Stimulated activated CD8-positive, alpha-beta memory T cell treated with anti-CD3 and anti-CD28 coated beads, Interleukin-12 subunit alpha, Interleukin-12 subunit beta, amount 100 ng/mL, for 4 hours (primary cell): ENCODE results near the gene TPTE2.
"Not testable (repeated sequence)": the region's sequence is repeated elsewhere in the genome, so short reads cannot be mapped to it uniquely, and the experiment has no call there.

ENCODE experiments used
- DNase-seq: peaks from one replicate; pipeline ENCODE4 v3.0.0-alpha.2; 2020; ENCODE audit warnings: low read depth

The TPTE2 gene

DNA sequence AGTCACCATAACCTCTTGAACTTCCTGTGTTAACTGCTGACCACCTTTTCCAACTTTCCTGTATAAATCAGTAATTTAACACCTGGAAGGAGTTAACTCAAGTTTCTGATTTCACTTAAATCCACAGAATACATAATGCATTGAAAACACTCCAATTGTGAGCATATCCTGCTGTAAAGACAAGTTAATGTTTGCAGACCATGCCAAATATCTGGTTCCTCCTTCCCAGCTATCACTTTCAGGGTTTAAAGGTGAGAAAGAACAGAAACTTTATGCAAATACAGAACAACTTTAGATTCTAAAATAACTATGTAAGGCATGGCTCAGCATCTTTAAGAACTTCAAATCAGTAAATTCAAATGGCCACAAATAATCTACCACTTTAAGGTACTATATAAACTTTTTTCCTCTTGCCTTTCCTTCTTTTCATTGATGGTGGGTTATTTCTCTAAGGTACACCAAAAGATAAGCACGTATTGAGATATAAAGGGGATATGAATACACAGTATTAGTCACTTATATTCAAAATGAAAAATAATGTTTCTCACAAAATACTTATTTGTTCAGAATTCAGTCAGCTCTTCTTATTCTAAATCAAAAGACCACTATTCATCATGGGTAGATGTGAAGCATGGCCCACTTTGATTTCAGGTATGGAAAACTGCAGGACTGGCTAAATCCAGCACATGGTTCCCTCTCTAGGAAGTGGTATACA, 6.6 kb upstream of the TPTE2 start:
- no peak for DNase-seq

DNA sequence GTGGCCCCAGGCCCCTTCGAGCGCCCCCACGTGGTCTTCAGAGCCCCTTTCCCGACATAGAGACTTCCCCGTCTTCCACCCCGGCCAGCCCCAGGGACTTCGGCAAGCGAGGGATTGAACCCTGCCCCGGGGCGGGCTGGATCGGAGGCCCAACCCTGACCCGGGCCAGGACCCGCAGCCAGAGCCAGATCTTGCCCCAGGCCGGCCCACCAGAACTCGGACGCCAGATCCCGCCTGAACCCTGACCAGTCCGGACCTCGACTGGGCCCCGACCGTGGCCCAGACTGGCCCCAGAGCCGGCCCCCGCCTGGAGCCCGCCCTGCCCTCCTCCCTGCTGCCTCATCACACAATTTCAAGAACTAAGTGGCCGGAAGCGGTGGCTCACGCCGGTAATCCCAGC, 253 bp upstream of the TPTE2 start:
- DNase-seq, result no peak

DNA sequence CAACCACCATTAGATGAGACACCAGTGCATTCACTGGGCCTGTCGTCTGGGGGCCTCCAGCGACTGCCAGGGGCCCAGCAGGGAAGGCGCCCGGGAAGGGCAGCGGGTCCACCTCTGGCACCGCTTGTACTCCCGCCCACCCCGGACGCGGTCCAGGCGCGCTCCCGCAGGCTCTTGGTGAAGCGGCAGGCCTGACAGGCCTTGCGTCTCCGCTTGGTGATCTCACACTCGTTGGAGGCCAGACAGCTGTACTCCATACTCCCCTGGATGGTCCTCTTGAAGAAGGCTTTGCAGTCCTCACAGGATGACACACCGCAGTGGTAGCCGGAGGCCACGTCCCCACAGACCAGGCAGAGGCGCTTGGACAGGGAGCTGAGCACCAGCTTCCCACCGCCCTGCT, 660 bp downstream of the TPTE2 start:
- not testable (repeated sequence) for DNase-seq

DNA sequence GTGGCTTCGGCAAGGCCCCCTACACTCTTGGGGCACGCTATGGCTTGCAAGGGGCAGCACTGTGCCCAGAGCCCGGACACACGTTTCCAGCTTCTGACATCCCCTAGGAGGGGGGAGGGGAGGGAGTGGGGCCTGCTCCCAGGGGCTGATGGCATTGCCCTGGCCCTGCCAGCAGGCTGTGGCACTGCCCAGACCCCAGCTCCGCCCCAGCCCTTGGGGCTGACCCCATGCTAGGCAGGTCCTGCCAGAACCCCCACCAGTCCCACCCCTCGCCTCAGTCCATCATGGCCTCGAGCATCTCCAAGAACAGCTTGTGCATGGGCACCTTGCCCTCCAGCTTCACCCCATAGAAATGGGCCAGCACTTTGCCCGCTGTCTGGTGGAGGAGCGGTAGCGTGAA, 1.6 kb downstream of the TPTE2 start:
- not testable (repeated sequence) for DNase-seq

DNA sequence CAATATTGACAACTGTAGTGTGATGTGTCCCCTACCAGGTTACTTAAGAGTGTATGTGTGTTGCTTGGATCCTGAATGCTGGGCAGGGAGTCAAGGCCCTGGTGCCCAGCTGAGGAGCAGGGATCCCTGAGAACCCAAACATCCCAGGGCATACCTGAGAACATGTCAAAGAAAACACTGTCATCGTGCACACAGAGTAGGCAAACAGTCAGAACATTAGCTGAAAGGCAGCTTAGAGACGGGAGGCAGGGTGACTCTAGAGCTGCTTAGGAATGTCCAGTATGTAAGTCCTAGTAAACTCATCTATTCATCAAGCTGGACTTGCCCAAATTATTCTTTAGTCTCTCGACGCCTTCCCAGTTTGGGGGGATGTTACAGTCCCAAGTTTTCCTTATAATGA, 4.0 kb downstream of the TPTE2 start:
- DNase-seq, result not testable (repeated sequence)

DNA sequence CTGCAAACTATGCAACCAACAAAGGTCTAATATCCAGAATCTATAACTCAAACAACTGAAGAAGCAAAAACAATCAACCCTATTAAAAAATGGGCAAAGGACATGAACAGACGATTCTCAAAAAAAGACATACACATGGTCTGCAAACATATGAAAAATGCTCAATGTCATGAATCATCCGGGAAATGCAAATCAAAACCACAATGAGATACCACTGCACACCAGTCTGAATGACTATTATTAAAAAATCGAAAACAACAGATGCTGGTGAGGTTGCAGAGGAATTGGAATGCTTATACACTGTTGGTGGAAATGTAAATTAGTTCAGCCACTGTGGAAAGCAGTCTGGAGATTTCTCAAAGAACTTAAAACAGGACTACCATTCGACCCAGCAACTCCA, 12.1 kb downstream of the TPTE2 start:
- not testable (repeated sequence) for DNase-seq

DNA sequence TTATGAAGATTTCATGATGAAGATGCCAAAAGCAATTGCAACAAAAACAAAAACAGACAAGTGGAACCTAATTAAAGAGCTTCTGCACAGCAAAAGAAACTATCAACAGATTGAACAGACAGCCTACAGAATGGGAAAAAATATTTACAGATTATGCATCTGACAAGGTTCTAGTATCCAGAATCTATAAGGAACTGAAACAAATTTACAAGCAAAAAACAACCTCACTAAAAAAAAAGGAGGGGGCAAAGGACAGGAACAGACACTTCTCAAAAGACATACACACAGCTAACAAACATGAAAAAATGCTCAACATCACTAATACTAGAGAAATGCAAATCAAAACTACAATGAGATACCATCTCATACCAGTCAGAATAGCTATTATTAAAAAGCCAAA, 35.7 kb downstream of the TPTE2 start:
- DNase-seq, result not testable (repeated sequence)

DNA sequence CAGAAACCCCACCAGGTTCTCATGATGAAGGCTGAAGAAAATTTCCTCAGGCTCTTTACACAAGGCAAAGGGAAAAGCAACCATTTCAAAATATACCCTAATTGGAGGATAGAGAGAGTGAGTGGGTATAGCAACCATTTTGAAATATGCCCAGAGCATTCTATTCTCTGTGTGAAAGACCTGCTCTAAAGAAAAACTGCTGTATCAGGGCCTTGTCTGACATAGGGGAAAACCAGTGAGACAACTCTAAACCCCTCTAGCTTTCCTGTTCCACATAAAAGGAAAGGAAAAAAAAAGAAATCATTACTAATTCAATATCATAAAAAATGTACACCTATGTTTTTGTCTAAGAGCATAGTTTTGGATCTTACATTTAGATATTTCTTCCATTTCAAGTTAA, 42.3 kb downstream of the TPTE2 start:
- DNase-seq, result no peak

DNA sequence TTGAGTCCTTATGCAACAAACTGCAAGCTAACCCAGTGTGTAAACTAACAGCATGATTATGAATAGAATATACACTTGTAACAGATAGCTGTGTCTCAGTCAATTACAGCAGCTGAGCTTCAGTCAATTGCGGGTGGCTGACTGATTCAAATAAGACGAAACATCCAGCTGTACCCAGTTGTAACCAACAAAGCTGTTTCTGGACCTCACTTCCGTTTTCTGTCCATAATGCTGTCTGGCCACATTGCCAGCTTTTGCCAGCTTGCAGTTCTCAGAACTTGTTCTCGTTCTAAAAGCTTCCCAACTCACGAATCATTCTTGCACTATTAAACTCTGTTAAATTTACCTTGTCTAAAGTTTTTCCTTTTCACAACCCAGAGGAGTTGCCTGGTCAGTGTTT, 53.7 kb downstream of the TPTE2 start:
- DNase-seq, result not testable (repeated sequence)

DNA sequence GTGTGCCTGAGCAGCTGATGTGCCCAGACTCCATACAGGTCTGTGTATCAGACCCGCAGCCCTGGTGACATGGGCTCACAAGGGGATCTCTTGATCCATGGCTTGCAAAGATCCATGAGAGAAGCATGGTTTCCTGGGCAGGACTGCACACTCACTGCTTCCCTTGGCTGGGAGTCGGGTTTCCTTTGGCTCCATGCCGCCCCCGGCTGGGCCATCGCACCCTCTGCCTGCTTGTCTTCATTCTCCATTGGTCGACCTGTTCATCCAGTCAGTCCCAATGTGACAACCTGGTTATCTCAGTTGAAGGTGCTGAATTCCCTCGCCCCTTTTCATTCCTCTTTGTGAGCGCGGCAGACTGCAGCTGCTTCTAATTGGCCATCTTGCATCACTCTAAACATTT, 101.2 kb downstream of the TPTE2 start:
- not testable (repeated sequence) for DNase-seq

DNA sequence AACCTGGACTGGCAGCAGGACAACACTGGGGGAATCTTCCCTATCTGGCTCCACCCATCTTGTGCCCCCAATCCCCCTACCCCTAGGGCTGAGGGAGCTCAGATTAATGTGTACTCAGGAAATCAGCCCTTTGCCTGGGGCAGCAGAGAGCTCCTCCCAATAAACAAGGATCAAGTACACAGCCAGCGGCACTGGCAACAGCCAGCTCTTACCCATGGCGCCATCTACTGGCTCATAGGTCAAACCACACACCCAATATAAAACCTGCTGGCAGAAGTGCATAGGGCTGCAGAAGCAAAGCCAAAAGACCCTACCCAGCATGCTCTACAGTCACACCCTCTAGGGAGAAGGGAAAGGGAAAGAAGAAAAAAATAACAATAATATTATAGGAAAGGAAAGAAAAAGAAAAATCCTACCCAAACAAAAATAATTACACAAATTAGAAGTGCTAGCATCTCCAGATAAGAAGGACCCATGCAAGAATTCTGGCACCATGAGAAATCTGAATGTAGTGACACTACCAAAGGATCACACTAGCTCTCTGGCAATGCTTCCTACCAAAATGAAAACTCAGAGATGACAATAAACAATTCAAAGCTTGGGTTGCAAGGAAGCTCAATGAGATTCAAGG, 122.2 kb downstream of the TPTE2 start:
- DNase-seq, result not testable (repeated sequence)

DNA sequence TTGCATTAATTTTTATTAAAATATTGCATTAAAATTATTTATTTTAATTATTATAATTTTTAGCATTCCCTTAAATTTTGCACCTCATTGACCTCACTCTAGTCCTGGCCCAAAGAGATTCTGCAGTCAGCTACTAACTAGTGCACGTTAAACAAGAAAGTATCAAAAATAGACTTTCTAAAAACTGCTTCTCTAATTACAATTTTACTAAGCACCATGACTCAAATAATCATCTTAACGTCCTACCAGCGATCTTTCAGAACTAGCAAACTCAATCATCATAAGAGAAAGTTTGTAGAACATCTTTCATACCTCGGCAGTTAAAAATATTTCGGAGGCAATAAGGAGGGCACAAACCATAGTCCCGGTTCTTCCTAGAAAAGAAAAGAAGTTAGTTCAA, 123.6 kb downstream of the TPTE2 start:
- not testable (repeated sequence) for DNase-seq

DNA sequence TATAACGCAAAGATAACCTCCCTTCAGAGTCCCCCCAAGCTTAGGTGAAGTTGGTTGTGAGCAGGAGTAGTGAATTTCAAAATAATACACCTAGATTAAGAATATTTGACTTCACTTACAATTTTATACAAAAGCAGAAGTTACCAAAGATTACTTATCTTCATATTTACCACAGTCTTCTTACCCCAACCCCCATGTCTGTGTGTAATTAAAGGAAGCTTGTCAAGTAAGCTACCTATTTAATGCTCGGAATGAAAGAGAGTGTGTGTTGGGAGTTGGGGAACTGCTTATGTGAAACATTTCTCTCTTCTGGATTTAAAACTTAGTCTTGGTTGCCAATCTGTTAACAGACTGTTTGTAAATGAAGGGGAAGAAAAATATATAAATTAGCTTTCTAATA, 139.1 kb downstream of the TPTE2 start:
- DNase-seq, result not testable (repeated sequence)

DNA sequence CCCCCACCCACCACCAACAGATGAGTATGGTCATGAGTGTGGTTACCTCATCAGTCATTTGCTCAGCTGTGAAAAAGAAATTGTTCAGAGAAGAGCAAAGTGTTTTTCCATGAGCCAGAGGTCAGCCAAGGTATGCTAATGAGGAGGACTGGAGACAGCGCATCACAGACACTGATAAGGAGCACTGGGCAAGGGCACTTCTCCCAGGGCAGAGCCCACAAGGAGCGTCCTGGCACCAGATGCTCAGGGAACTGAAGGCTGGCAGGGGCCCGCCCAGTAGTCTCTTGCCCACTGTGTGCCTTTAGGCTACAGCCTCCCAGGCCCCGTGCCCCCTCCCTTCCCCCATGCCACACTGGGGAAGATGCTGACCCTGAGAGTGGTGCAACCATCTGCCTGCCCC, 148.8 kb downstream of the TPTE2 start:
- DNase-seq, result not testable (repeated sequence)

DNA sequence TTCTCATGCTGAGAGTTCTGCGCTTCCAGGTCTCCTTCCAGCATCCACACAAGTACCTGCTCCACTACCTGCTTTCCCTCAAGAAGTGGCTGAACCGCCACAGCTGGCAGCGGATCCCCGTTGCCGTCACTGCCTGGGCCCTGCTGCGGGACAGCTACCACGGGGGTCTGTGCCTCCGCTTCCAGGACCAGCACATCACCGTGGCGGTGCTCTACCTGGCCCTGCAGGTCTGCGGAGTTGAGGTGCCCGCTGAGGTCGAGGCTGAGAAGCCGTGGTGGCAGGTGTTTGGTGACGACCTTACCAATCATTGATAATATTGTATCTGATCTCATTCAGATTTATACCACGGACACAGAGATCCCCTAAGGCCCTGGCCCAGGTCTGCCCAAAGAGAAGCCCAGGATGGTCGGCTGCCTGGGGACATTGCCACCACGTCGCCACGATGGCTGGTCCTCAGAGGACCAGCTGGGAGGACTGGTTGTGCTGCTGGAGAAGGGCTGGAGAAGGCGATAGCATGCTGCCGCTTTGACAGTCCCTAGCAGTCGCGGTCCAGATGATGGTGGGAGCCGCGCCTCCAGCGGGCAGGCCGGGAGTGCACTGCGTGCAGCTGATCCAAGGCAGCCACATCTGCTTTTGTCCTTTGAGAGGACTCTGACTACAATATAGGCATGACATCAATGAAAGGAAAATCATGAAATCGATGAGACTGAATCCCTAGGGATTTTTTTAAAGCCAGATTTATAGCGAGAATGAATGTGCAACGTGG, 178.4 kb downstream of the TPTE2 start:
- not testable (repeated sequence) for DNase-seq

DNA sequence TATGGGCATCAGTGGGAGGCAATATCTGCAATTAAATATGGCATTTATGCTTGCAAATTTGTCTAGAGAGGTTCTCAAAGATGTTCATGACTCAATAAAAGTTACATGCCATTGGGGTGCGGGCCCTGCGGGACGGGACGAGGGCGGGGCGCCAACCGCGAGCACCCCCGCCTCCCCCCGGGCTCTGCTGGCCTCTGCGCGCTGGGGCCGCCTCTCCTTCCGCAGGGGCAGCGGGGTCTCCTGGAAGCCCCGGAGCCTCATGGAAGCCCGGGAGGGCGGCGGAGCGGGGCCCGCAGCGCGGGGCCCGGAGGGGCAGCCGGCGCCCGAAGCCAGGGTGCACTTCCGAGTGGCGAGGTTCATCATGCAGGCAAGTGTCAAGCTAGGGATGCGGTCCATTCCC, 179.2 kb downstream of the TPTE2 start:
- no peak for DNase-seq
